GM12878 (cell line): ENCODE measurements around the gene MYO15A. TPM values are rescaled to one million over a fixed set of nuclear protein-coding genes. Genes with fewer than 3 reads are reported as not detected.

Experiments
- ATAC-seq: fragments of 200-7000 bp; cut with Tn5 transposase; 3 replicates; pipeline ENCODE4 v1.9.1; 2020; ENCODE audit warnings: mild to moderate bottlenecking, moderate library complexity
- BruUV-seq: library from RNA; stranded (reverse); fragments of 400-500 nt; replicated peaks from 2 replicates; lab custom pipeline; 2021; lab: Mats Ljungman, UMichigan
- CTCF ChIA-PET: fragments of 300-600 bp; sonication (Branson Sonifier 250); formaldehyde crosslinking; extraction: SDS; loops from one replicate; lab custom pipeline; 2021; ENCODE audit warnings: inconsistent platforms; lab: Yijun Ruan, JAX
- POLR2A ChIA-PET: fragments of 350-600 bp; formaldehyde crosslinking; extraction: SDS; loops from one replicate; lab custom pipeline; 2021; ENCODE audit warnings: inconsistent platforms; lab: Charles Lee
- RAD21 ChIA-PET: fragments of 300-600 bp; sonication (Branson Sonifier 250); formaldehyde crosslinking; loops from one replicate; lab custom pipeline; 2023; ENCODE audit warnings: antibody characterized with exemption; ENCODE audit not compliant: unreplicated experiment; lab: Charles Lee
- SMC1A ChIA-PET: fragments of 300-600 bp; sonication (Branson Sonifier 250); formaldehyde crosslinking; loops from one replicate; lab custom pipeline; 2023; ENCODE audit not compliant: unreplicated experiment, uncharacterized antibody; lab: Charles Lee
- DNase-seq: peaks from one replicate; pipeline ENCODE4 v3.0.0-alpha.2; 2011; ENCODE audit warnings: low read depth, low spot score
- FAIRE-seq: peaks from 3 replicates; lab custom pipeline; 2011; peaks lifted over from hg19 to GRCh38; lab: Jason Lieb, UNC
- H2AFZ ChIP-seq: 2 replicates; pipeline ENCODE4 v1.6.0; 2011; ENCODE audit warnings: low read depth, low read length, control low read depth; ENCODE audit not compliant: control insufficient read depth
- H3K27ac ChIP-seq: 2 replicates; pipeline ENCODE4 v1.5.1; 2011; ENCODE audit warnings: control low read depth; ENCODE audit not compliant: control insufficient read depth, insufficient read depth
- H3K27me3 ChIP-seq, 2 experiments: replicated peaks in 1 of 2; 2 replicates each; pipeline versions ENCODE4 v1.6.0 to v1.6.1; 2011; ENCODE audit warnings: low read length in 1 of 2; ENCODE audit not compliant: control insufficient read depth in 2 of 2, insufficient read depth in 2 of 2
- H3K36me3 ChIP-seq, 2 experiments: 2 replicates each; pipeline ENCODE4 v1.5.1; 2011; ENCODE audit warnings: low read length in 1 of 2; ENCODE audit not compliant: control insufficient read depth in 2 of 2, insufficient read depth in 2 of 2
- H3K4me1 ChIP-seq: 2 replicates; pipeline ENCODE4 v1.6.1; 2011; ENCODE audit warnings: mild to moderate bottlenecking, low read length, moderate library complexity, mixed read lengths; ENCODE audit not compliant: control insufficient read depth, insufficient read depth
- H3K4me2 ChIP-seq: 2 replicates; pipeline ENCODE4 v1.6.0; 2011; ENCODE audit warnings: control low read depth; ENCODE audit not compliant: control insufficient read depth, insufficient read depth
- H3K4me3 ChIP-seq: fragments of 200-600 bp; sonication (generic); 2 replicates; pipeline ENCODE4 v1.5.1; 2016
- H3K79me2 ChIP-seq: 2 replicates; pipeline ENCODE4 v1.6.0; 2011; ENCODE audit warnings: low read length; ENCODE audit not compliant: control insufficient read depth, insufficient read depth
- H3K9ac ChIP-seq: 2 replicates; pipeline ENCODE4 v1.8.0; 2011; ENCODE audit warnings: low read length, control low read depth, mixed read lengths; ENCODE audit not compliant: control insufficient read depth, insufficient read depth
- H3K9me3 ChIP-seq: replicated peaks from 3 replicates; pipeline ENCODE4 v1.5.1; 2011; ENCODE audit warnings: mild to moderate bottlenecking, low read length; ENCODE audit not compliant: control insufficient read depth, insufficient read depth
- H4K20me1 ChIP-seq: 2 replicates; pipeline ENCODE4 v1.6.0; 2011; ENCODE audit not compliant: control insufficient read depth, insufficient read depth
- CHD1 ChIP-seq: IDR thresholded peaks from 2 replicates; pipeline ENCODE4 v1.6.1; 2012; ENCODE audit warnings: low read depth, low read length, improper control_type of control experiment
- FOXK2 ChIP-seq: fragments of 450-650 bp; IDR thresholded peaks from 2 replicates; pipeline ENCODE4 v1.6.1; 2017; ENCODE audit warnings: mild to moderate bottlenecking, moderate library complexity
- IKZF2 ChIP-seq, 2 experiments: fragments of 450-650 bp; IDR thresholded peaks; 2 replicates each; pipeline ENCODE4 v1.6.1; 2017; ENCODE audit warnings: mild to moderate bottlenecking in 2 of 2, moderate library complexity in 2 of 2
- POLR2AphosphoS2 ChIP-seq: IDR thresholded peaks from 2 replicates; pipeline ENCODE4 v1.6.1; 2011; ENCODE audit warnings: low read depth, mild to moderate bottlenecking, low read length, improper control_type of control experiment, moderate library complexity
- YBX1 ChIP-seq: fragments of 450-650 bp; IDR thresholded peaks from 2 replicates; pipeline ENCODE4 v1.6.1; 2016; ENCODE audit warnings: antibody characterized with exemption
- ZBTB4 ChIP-seq: fragments of 450-650 bp; formaldehyde crosslinking; IDR thresholded peaks from 2 replicates; pipeline ENCODE4 v1.4.0; 2022; ENCODE audit warnings: mild to moderate bottlenecking, moderate library complexity
- ZZZ3 ChIP-seq: IDR thresholded peaks from 2 replicates; pipeline ENCODE4 v1.6.1; 2011; ENCODE audit warnings: low read depth; ENCODE audit not compliant: control insufficient read depth, insufficient read length
- WGBS: methylation state at CpG from one replicate; pipeline ENCODE4 v1.1.6; 2016; ENCODE audit warnings: low lambda C conversion rate; ENCODE audit not compliant: insufficient replicate concordance, insufficient coverage; ENCODE audit errors: missing lambda C conversion rate; 5-methylcytosine and 5-hydroxymethylcytosine counted together
- in situ Hi-C: fragments of 300-500 bp; cut with MboI; formaldehyde crosslinking; loops from 9 replicates; pipeline ENCODE4 v1.14.3; 2018; ENCODE audit warnings: mixed read lengths
- intact Hi-C: fragments of 100-400 bp; cut with micrococcal nuclease; formaldehyde crosslinking; loops from one replicate; pipeline ENCODE4 v1.14.2; 2022; ENCODE audit not compliant: unreplicated experiment
- polyA plus RNA-seq, 11 experiments: library from polyadenylated mRNA; depleted of rRNA in 4 of 11; unstranded in 6 of 11; stranded (reverse) in 5 of 11; fragments of >200 nt; fragmentation: Nextera tagmentation in 4 of 11; fragmentation: Illumina TruSeq in 1 of 11; extraction: Ambion mirVana in 4 of 11; extraction: Trizol in 1 of 11; gene quantifications; 1 replicate in 1 of 11; 2 replicates in 10 of 11; pipeline versions ENCODE4 v1.2.1 to v1.2.3, GENCODE V29; 2011 to 2016; ENCODE audit warnings: inconsistent platforms in 2 of 11, missing spikeins in 2 of 11, low read depth in 1 of 11
- total RNA-seq, 4 experiments: library from RNA; depleted of rRNA in 3 of 4; stranded (reverse); fragments of >200 nt in 3 of 4; fragmentation: Illumina TruSeq in 1 of 4; extraction: Trizol in 1 of 4; gene quantifications; 2 replicates each; pipeline versions ENCODE4 v1.2.1 to v1.2.3, GENCODE V29; 2013 to 2021
- TF ChIP-seq, protein P1 (sequence below): fragments of 450-650 bp; IDR thresholded peaks from 2 replicates; pipeline ENCODE4 v1.6.1; 2016; ENCODE audit warnings: mild to moderate bottlenecking

The MYO15A gene
- total and polyA plus RNA-seq, 10 of the 15 experiments (the other 5 are each of a cell fraction or from before 2014, with no cell fraction given) = 0.03 to 0.77 (median 0.21) TPM; not detected in 4

- TF ChIP-seq FOXK2 (no peak), CHD1 (no peak), YBX1 (no peak), ZZZ3 (no peak), IKZF2 (IDR thresholded peaks at IDR 0.05) (no peak)
- TF ChIP-seq, protein P1, sequence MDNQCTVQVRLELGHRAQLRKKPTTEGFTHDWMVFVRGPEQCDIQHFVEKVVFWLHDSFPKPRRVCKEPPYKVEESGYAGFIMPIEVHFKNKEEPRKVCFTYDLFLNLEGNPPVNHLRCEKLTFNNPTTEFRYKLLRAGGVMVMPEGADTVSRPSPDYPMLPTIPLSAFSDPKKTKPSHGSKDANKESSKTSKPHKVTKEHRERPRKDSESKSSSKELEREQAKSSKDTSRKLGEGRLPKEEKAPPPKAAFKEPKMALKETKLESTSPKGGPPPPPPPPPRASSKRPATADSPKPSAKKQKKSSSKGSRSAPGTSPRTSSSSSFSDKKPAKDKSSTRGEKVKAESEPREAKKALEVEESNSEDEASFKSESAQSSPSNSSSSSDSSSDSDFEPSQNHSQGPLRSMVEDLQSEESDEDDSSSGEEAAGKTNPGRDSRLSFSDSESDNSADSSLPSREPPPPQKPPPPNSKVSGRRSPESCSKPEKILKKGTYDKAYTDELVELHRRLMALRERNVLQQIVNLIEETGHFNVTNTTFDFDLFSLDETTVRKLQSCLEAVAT = no peak
These were observed 64.1 kb downstream of the MYO15A start (continued) for GRCh38 chr17:18172531-18173278.

DNA sequence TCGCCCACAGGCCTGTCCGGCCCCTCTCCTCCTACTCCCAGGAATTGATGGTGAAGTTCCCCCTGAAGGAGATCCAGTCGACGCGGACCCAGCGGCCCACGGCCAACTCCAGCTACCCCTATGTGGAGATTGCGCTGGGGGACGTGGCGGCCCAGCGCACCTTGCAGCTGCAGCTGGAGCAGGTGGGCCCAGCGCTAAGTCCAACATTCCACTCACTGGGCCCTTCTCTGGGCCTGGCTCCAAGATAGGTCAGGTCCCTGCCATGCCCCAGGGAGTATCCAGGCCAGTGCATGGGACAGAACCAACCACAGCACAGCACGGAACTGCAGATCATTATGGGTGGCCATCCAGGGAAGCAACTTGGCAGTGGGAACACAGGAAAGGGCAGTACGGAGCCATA, 65.2 kb downstream of the MYO15A start:
- peaks cover 5% of the 10 kb centered on the region for H3K4me1 ChIP-seq
- BruUV-seq = no TSS peak
- H3K27me3 ChIP-seq = no peaks in the 10 kb centered on the region
- H3K36me3 ChIP-seq = no peaks in the 10 kb centered on the region
- intact Hi-C loops = no loop called here
- H3K9ac ChIP-seq = no peak overlapping the region
- H4K20me1 ChIP-seq = no peaks in the 10 kb centered on the region
- no peaks in the 10 kb centered on the region for H3K79me2 ChIP-seq
- SMC1A ChIA-PET = no interaction called here
- no peak overlapping the region for H2AFZ ChIP-seq
- no peak for FAIRE-seq
- no peak for ATAC-seq
- TF ChIP-seq ZBTB4 = no peak
- no peak for TF ChIP-seq POLR2AphosphoS2
- POLR2A ChIA-PET = no interaction called here
- H3K4me2 ChIP-seq = no peak overlapping the region
- RAD21 ChIA-PET = no interaction called here
- CTCF ChIA-PET = no interaction called here
- no peak for DNase-seq
- H3K27ac ChIP-seq = no peak overlapping the region
- no peaks in the 10 kb centered on the region for H3K9me3 ChIP-seq
- no peak overlapping the region for H3K4me3 ChIP-seq
- 81% methylated on average over 14 of the region's 14 CpGs for WGBS
- in situ Hi-C loops = no loop called here
